HepG2 (cell line): ENCODE measurements around the gene CSTPP1. TPM values are rescaled to one million over a fixed set of nuclear protein-coding genes. Genes with fewer than 3 reads are reported as not detected.

Experiments
- CHD2 ChIP-seq: IDR thresholded peaks from 2 replicates; pipeline ENCODE4 v1.6.1; 2011; ENCODE audit warnings: low read depth, low read length, improper control_type of control experiment
- ESRRA ChIP-seq: sonication (generic); formaldehyde crosslinking; IDR thresholded peaks from 2 replicates; pipeline ENCODE4 v1.5.1; 2020; ENCODE audit warnings: mild to moderate bottlenecking, low read depth, missing genetic modification reagents
- HDAC1 ChIP-seq: sonication (generic); formaldehyde crosslinking; IDR thresholded peaks from 2 replicates; pipeline ENCODE4 v1.5.1; 2020; ENCODE audit warnings: mild to moderate bottlenecking, missing genetic modification reagents
- HIVEP1 ChIP-seq: sonication (generic); formaldehyde crosslinking; IDR thresholded peaks from 2 replicates; pipeline ENCODE4 v1.4.0; 2020; ENCODE audit warnings: mild to moderate bottlenecking, missing genetic modification reagents
- MIXL1 ChIP-seq: IDR thresholded peaks from 2 replicates; pipeline ENCODE4 v1.6.1; 2016
- RXRB ChIP-seq: IDR thresholded peaks from 2 replicates; pipeline ENCODE4 v1.6.1; 2016; ENCODE audit warnings: borderline replicate concordance, missing genetic modification reagents, missing compliant biosample characterization
- SALL1 ChIP-seq: sonication (generic); formaldehyde crosslinking; IDR thresholded peaks from 2 replicates; pipeline ENCODE4 v1.8.0; 2022; ENCODE audit warnings: mild to moderate bottlenecking, missing genetic modification reagents
- SKI ChIP-seq: fragments of 450-650 bp; IDR thresholded peaks from one replicate; pipeline ENCODE4 v1.6.1; 2018; ENCODE audit warnings: mild to moderate bottlenecking; ENCODE audit not compliant: partially characterized antibody
- ZBTB7A ChIP-seq: sonication (generic); formaldehyde crosslinking; IDR thresholded peaks from 2 replicates; pipeline ENCODE4 v1.8.0; 2022; ENCODE audit warnings: mild to moderate bottlenecking, missing genetic modification reagents
- ZNF660 ChIP-seq: sonication (generic); formaldehyde crosslinking; IDR thresholded peaks from 2 replicates; pipeline ENCODE4 v1.5.1; 2020; ENCODE audit warnings: mild to moderate bottlenecking, low read depth, missing genetic modification reagents, borderline replicate concordance
- polyA plus RNA-seq, 8 experiments: library from polyadenylated mRNA; depleted of rRNA in 3 of 8; stranded (reverse) in 7 of 8; unstranded in 1 of 8; fragments of >200 nt; fragmentation: Illumina TruSeq in 4 of 8; extraction: Trizol in 4 of 8; gene quantifications; 2 replicates each; pipeline versions ENCODE4 v1.2.1 to v1.2.3, GENCODE V29; 2011 to 2016; ENCODE audit warnings: low read depth in 4 of 8, missing spikeins in 1 of 8, mixed read lengths in 1 of 8; ENCODE audit not compliant: insufficient read depth in 1 of 8
- total RNA-seq, 5 experiments: library from RNA; depleted of rRNA; stranded (reverse); fragments of >200 nt; fragmentation: Illumina TruSeq; extraction: Trizol; gene quantifications; 2 replicates each; pipeline ENCODE4 v1.2.3, GENCODE V29; 2016; ENCODE audit warnings: low read depth in 1 of 5
- TF ChIP-seq, protein P1 (sequence below): sonication (generic); formaldehyde crosslinking; IDR thresholded peaks from 2 replicates; pipeline ENCODE4 v1.4.0; 2020; ENCODE audit warnings: missing genetic modification reagents
- TF ChIP-seq, protein P2 (sequence below): IDR thresholded peaks from 2 replicates; pipeline ENCODE4 v1.4.0; 2020; ENCODE audit warnings: mild to moderate bottlenecking, missing genetic modification reagents
- TF ChIP-seq, protein P3 (sequence below): sonication (generic); formaldehyde crosslinking; conservative IDR thresholded peaks from 2 replicates; pipeline ENCODE4 v1.4.0; 2020; ENCODE audit warnings: mild to moderate bottlenecking, missing genetic modification reagents, moderate library complexity
- TF ChIP-seq, protein P4 (sequence below): sonication (generic); formaldehyde crosslinking; IDR thresholded peaks from 2 replicates; pipeline ENCODE4 v1.4.0; 2020; ENCODE audit warnings: missing genetic modification reagents, borderline replicate concordance
- TF ChIP-seq, protein P5 (sequence below): sonication (generic); formaldehyde crosslinking; IDR thresholded peaks from 2 replicates; pipeline ENCODE4 v1.4.0; 2020; ENCODE audit warnings: missing genetic modification reagents

CSTPP1 gene
- total and polyA plus RNA-seq, 2 of the 13 experiments (the other 11 are each of a cell fraction or from before 2014, with no cell fraction given): 12.3 to 14.6 TPM

DNA sequence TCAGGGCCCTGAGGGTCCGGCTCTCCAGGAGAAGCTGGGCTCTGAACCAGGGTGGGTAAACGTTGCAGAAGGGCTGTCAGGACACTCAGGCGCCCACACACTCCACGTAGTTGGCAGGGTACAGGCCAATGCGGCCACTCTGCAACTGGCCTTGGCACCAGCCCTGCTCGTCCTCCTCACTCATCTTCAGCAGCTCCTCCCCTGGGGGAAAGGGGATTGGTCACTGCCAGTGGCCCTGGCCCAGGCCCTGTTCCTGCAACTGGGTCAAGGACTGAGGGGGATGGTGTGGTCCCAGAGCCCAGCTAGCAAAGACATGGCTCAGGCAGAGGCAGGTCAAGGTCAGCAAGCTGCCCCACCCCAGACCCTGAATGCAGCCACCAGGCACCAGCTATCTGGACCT is 241.3 kb downstream of the CSTPP1 start (continued):
- TF ChIP-seq, protein P1, sequence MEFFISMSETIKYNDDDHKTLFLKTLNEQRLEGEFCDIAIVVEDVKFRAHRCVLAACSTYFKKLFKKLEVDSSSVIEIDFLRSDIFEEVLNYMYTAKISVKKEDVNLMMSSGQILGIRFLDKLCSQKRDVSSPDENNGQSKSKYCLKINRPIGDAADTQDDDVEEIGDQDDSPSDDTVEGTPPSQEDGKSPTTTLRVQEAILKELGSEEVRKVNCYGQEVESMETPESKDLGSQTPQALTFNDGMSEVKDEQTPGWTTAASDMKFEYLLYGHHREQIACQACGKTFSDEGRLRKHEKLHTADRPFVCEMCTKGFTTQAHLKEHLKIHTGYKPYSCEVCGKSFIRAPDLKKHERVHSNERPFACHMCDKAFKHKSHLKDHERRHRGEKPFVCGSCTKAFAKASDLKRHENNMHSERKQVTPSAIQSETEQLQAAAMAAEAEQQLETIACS: no peak
- TF ChIP-seq ZBTB7A (CRISPR knock-in tag) (no peak), SKI (peak; percentile 84), CHD2 (no peak), ZNF660 (CRISPR knock-in tag) (no peak), HIVEP1 (CRISPR knock-in tag) (peak; percentile 40), ESRRA (peak; percentile 66; the same call in 1 of the 2 replicates), RXRB (CRISPR knock-in tag) (peak; percentile 93), HDAC1 (CRISPR knock-in tag) (peak; percentile 47; the same call in 1 of the 2 replicates), SALL1 (peak; percentile 86), MIXL1 (CRISPR knock-in tag) (no peak)
- TF ChIP-seq, protein P2, sequence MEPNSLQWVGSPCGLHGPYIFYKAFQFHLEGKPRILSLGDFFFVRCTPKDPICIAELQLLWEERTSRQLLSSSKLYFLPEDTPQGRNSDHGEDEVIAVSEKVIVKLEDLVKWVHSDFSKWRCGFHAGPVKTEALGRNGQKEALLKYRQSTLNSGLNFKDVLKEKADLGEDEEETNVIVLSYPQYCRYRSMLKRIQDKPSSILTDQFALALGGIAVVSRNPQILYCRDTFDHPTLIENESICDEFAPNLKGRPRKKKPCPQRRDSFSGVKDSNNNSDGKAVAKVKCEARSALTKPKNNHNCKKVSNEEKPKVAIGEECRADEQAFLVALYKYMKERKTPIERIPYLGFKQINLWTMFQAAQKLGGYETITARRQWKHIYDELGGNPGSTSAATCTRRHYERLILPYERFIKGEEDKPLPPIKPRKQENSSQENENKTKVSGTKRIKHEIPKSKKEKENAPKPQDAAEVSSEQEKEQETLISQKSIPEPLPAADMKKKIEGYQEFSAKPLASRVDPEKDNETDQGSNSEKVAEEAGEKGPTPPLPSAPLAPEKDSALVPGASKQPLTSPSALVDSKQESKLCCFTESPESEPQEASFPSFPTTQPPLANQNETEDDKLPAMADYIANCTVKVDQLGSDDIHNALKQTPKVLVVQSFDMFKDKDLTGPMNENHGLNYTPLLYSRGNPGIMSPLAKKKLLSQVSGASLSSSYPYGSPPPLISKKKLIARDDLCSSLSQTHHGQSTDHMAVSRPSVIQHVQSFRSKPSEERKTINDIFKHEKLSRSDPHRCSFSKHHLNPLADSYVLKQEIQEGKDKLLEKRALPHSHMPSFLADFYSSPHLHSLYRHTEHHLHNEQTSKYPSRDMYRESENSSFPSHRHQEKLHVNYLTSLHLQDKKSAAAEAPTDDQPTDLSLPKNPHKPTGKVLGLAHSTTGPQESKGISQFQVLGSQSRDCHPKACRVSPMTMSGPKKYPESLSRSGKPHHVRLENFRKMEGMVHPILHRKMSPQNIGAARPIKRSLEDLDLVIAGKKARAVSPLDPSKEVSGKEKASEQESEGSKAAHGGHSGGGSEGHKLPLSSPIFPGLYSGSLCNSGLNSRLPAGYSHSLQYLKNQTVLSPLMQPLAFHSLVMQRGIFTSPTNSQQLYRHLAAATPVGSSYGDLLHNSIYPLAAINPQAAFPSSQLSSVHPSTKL (CRISPR knock-in tag): peak; percentile 77
- TF ChIP-seq, protein P3, sequence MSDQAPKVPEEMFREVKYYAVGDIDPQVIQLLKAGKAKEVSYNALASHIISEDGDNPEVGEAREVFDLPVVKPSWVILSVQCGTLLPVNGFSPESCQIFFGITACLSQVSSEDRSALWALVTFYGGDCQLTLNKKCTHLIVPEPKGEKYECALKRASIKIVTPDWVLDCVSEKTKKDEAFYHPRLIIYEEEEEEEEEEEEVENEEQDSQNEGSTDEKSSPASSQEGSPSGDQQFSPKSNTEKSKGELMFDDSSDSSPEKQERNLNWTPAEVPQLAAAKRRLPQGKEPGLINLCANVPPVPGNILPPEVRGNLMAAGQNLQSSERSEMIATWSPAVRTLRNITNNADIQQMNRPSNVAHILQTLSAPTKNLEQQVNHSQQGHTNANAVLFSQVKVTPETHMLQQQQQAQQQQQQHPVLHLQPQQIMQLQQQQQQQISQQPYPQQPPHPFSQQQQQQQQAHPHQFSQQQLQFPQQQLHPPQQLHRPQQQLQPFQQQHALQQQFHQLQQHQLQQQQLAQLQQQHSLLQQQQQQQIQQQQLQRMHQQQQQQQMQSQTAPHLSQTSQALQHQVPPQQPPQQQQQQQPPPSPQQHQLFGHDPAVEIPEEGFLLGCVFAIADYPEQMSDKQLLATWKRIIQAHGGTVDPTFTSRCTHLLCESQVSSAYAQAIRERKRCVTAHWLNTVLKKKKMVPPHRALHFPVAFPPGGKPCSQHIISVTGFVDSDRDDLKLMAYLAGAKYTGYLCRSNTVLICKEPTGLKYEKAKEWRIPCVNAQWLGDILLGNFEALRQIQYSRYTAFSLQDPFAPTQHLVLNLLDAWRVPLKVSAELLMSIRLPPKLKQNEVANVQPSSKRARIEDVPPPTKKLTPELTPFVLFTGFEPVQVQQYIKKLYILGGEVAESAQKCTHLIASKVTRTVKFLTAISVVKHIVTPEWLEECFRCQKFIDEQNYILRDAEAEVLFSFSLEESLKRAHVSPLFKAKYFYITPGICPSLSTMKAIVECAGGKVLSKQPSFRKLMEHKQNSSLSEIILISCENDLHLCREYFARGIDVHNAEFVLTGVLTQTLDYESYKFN (CRISPR knock-in tag): peak; percentile 84
- TF ChIP-seq, protein P4, sequence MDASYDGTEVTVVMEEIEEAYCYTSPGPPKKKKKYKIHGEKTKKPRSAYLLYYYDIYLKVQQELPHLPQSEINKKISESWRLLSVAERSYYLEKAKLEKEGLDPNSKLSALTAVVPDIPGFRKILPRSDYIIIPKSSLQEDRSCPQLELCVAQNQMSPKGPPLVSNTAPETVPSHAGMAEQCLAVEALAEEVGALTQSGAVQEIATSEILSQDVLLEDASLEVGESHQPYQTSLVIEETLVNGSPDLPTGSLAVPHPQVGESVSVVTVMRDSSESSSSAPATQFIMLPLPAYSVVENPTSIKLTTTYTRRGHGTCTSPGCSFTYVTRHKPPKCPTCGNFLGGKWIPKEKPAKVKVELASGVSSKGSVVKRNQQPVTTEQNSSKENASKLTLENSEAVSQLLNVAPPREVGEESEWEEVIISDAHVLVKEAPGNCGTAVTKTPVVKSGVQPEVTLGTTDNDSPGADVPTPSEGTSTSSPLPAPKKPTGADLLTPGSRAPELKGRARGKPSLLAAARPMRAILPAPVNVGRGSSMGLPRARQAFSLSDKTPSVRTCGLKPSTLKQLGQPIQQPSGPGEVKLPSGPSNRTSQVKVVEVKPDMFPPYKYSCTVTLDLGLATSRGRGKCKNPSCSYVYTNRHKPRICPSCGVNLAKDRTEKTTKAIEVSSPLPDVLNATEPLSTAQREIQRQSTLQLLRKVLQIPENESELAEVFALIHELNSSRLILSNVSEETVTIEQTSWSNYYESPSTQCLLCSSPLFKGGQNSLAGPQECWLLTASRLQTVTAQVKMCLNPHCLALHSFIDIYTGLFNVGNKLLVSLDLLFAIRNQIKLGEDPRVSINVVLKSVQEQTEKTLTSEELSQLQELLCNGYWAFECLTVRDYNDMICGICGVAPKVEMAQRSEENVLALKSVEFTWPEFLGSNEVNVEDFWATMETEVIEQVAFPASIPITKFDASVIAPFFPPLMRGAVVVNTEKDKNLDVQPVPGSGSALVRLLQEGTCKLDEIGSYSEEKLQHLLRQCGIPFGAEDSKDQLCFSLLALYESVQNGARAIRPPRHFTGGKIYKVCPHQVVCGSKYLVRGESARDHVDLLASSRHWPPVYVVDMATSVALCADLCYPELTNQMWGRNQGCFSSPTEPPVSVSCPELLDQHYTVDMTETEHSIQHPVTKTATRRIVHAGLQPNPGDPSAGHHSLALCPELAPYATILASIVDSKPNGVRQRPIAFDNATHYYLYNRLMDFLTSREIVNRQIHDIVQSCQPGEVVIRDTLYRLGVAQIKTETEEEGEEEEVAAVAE (CRISPR knock-in tag): 0 out of 2 replicates have a peak, but pooled peaks have one; percentile 10
- TF ChIP-seq, protein P5, sequence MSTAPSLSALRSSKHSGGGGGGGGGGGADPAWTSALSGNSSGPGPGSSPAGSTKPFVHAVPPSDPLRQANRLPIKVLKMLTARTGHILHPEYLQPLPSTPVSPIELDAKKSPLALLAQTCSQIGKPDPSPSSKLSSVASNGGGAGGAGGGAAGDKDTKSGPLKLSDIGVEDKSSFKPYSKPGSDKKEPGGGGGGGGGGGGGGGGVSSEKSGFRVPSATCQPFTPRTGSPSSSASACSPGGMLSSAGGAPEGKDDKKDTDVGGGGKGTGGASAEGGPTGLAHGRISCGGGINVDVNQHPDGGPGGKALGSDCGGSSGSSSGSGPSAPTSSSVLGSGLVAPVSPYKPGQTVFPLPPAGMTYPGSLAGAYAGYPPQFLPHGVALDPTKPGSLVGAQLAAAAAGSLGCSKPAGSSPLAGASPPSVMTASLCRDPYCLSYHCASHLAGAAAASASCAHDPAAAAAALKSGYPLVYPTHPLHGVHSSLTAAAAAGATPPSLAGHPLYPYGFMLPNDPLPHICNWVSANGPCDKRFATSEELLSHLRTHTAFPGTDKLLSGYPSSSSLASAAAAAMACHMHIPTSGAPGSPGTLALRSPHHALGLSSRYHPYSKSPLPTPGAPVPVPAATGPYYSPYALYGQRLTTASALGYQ (CRISPR knock-in tag): peak; percentile 29; the same call in 1 of the 2 replicates
